ENCODE results near the gene STON2. TPM values are rescaled to one million over a fixed set of nuclear protein-coding genes. Genes with fewer than 3 reads are reported as not detected.
A peak's percentile ranks its signal among the peaks of the same experiment; 100 is the strongest.

The STON2 gene
- total RNA-seq, 2 experiments from 2014 or later, result 0.58 TPM; not detected in 1

DNA sequence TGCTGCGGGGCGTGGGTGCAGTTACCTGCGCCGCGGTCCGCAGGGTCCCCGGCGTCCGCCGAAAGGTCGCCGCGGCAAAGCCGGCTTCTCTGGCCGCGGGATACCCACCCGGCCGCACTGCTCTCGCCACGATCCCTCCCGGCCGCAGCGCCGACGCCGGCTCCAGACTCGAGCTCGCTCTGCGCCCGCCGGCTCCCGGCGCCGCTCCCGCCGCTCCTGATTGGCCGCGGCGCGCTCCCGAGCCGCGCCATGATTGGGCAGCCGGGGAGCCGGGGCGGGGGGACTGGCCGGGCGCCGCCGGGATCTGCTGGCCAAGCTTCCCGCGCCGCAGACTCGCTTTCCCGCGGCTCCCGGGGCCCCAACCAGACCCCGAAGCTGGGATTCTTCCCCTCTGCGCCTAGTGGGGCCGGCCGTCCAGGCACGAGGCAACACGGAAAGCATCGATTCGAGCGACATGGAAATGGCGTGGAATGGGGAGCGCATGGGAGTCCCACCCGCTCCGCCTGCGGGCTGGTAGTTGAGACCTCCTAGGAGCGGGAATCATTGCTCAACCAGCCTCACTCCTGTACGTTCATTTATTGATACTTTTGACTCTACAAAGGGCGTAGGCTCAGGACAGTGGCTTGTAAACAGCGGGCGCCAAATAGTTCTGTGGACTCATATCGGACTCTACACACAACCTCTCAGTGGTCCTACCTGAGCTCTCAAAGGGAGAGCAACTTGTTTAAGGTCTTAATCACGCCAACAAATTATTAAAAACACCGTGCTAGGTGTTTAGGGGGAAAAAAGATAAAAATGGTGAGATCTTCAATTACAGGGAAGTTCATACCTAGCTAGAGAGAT, 36.4 kb upstream of the STON2 start:
- Mint-ChIP-seq H3K4me3 (peak overlapping the region; percentile 58), H3K27me3 (peaks cover 65% of the 10 kb centered on the region), H3K9me3 (no peaks in the 10 kb centered on the region), H3K36me3 (ENCODE audit: low read depth) (no peaks in the 10 kb centered on the region), H3K4me1 (ENCODE audit: low read depth) (peaks cover 13% of the 10 kb centered on the region), H3K27ac (no peak overlapping the region)
- DNase-seq (peak; percentile 38), ATAC-seq (peak; percentile 83)
- intact Hi-C loops (cut with micrococcal nuclease), result no loop called here
- TF ChIP-seq, protein P1, sequence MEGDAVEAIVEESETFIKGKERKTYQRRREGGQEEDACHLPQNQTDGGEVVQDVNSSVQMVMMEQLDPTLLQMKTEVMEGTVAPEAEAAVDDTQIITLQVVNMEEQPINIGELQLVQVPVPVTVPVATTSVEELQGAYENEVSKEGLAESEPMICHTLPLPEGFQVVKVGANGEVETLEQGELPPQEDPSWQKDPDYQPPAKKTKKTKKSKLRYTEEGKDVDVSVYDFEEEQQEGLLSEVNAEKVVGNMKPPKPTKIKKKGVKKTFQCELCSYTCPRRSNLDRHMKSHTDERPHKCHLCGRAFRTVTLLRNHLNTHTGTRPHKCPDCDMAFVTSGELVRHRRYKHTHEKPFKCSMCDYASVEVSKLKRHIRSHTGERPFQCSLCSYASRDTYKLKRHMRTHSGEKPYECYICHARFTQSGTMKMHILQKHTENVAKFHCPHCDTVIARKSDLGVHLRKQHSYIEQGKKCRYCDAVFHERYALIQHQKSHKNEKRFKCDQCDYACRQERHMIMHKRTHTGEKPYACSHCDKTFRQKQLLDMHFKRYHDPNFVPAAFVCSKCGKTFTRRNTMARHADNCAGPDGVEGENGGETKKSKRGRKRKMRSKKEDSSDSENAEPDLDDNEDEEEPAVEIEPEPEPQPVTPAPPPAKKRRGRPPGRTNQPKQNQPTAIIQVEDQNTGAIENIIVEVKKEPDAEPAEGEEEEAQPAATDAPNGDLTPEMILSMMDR (IDR thresholded peaks at IDR 0.05), result no peak
- CTCF ChIA-PET, result interaction anchor here (0.8 kb wide), 1 partner anchor 17 kb away, joined by 5 read pairs; no protein-coding TSS in a partner anchor
- POLR2A ChIA-PET, result interaction anchor here (0.8 kb wide), 1 partner anchor 215 kb away, joined by 3 read pairs; no protein-coding TSS in a partner anchor

DNA sequence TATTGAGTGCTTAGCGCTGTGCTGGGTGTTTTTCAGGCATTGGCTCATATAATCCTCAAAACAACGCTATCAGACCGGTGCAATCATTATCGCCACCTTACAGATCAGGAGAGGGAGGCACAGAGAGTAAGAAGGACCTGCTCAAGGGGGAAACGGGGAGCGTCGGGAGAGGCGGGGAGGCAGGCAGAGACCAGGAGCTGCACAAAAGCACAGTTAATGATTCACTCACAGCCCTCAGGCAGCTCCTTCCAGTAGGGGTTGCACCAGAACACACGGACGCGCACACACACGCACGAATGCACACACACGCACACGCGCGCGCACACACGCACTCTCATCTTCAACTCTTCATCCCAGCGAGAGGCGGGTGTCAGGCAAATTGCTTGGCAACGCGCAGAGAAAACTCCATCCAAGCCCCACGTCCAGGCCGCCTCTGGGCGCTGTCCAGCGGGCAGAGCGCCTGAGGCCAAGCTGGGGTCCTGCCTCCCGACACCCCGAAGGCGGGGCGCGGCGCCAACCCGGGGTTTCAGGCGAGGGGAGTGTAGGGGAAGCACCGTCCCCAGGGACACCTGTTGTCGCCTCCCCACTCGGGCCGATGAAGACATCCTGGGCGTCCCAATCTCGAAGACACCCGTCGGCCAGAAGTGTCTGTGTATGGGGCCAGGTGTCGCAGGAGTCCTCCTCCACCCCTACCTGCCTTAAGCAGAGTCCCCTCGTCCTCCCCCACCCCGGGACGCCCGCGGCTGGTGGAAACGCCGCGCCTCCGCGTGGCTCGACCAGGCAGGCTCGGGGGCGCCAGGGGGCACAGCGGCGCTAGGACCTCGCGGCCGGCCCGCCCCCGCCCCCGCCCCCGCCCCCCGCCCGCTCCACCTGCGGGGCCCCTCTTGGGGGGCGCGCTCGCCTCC, 35.5 kb upstream of the STON2 start:
- ATAC-seq, result peak; percentile 59
- H3K27ac Mint-ChIP-seq, result no peak overlapping the region
- intact Hi-C loops (cut with micrococcal nuclease), result no loop called here
- ChIA-PET POLR2A (interaction anchor here (0.8 to 1.0 kb wide), 2 partner anchors 10 to 214 kb away, joined by 3 read pairs; no protein-coding TSS in a partner anchor), CTCF (interaction anchor here (0.7 to 1.0 kb wide), 4 partner anchors 11 to 28 kb away, joined by 3 to 5 read pairs (median 3); no protein-coding TSS in a partner anchor)
- TF ChIP-seq, protein P1 (IDR thresholded peaks at IDR 0.05), result no peak
- peak; percentile 33 for DNase-seq
- H3K27me3 Mint-ChIP-seq, result peaks cover 61% of the 10 kb centered on the region
- no peaks in the 10 kb centered on the region for H3K9me3 Mint-ChIP-seq
- no peaks in the 10 kb centered on the region for H3K36me3 Mint-ChIP-seq (ENCODE audit: low read depth)
- H3K4me3 Mint-ChIP-seq, result peak overlapping the region; percentile 65
- H3K4me1 Mint-ChIP-seq (ENCODE audit: low read depth), result peaks cover 13% of the 10 kb centered on the region

DNA sequence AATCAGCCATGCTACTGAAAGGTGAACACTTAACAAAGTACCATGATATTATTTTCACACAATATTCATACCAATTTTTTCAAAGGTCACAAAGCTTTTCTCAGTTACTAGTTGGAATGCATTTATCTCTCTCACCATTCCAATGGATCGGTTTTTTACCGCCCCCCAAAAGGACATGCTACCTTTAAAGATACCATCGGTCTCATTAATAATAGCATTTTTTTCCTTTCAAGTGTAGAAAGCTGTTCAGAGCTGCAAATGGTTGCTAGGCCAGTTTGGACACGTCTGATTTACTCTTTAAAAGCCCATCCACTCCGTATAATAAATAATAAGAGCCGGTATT, 34.9 kb upstream of the STON2 start:
- CTCF ChIA-PET, result interaction anchor here (0.7 to 1.0 kb wide), 3 partner anchors 10 to 28 kb away, joined by 3 read pairs; no protein-coding TSS in a partner anchor
- peaks cover 13% of the 10 kb centered on the region for H3K4me1 Mint-ChIP-seq (ENCODE audit: low read depth)
- intact Hi-C loops (cut with micrococcal nuclease), result no loop called here
- H3K9me3 Mint-ChIP-seq, result no peaks in the 10 kb centered on the region
- H3K36me3 Mint-ChIP-seq (ENCODE audit: low read depth), result no peaks in the 10 kb centered on the region
- H3K4me3 Mint-ChIP-seq, result peak overlapping the region; percentile 65
- POLR2A ChIA-PET, result interaction anchor here (1.0 kb wide), 1 partner anchor 9 kb away, joined by 3 read pairs; no protein-coding TSS in a partner anchor
- ATAC-seq (no peak), DNase-seq (no peak)
- H3K27me3 Mint-ChIP-seq, result peaks cover 61% of the 10 kb centered on the region
- H3K27ac Mint-ChIP-seq, result no peak overlapping the region
- TF ChIP-seq, protein P1 (IDR thresholded peaks at IDR 0.05), result no peak

DNA sequence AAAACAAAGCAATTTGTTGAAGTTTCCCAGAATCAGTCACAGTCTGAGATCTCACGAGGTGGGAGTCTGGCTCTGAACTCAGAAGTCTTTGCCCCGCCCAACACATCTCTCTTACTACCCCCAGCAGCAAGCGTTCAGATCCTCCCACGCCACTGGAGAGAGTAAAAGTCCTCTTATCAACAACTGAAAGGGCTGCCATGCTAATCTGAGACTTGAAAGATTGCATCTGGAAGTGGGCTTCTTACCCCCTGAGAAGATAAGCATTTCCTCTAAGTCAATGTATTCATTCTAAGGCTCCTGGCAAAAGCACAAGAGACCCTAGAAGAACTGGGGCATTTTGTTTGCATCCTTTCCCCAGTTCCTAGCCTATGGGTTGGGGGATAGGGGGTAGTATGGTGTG, 34.1 kb upstream of the STON2 start:
- H3K9me3 Mint-ChIP-seq, result no peaks in the 10 kb centered on the region
- H3K36me3 Mint-ChIP-seq (ENCODE audit: low read depth), result no peaks in the 10 kb centered on the region
- ChIA-PET CTCF (no interaction called here), POLR2A (no interaction called here)
- intact Hi-C loops (cut with micrococcal nuclease), result no loop called here
- DNase-seq (peak; percentile 11), ATAC-seq (no peak)
- H3K4me1 Mint-ChIP-seq (ENCODE audit: low read depth), result peaks cover 13% of the 10 kb centered on the region
- TF ChIP-seq, protein P1 (IDR thresholded peaks at IDR 0.05), result no peak
- H3K27ac Mint-ChIP-seq, result no peak overlapping the region
- H3K4me3 Mint-ChIP-seq, result no peak overlapping the region
- H3K27me3 Mint-ChIP-seq, result peaks cover 58% of the 10 kb centered on the region
